Endothelial cell of umbilical vein (primary cell): ENCODE measurements around the gene SLC38A1. TPM values are rescaled to one million over a fixed set of nuclear protein-coding genes. Genes with fewer than 3 reads are reported as not detected.

Experiments used
- BruUV-seq: library from RNA; stranded (reverse); fragments of 400-500 nt; replicated peaks from 2 replicates; lab custom pipeline; 2021; lab: Mats Ljungman, UMichigan
- CTCF ChIA-PET: fragments of 300-600, 350-600 bp; sonication (Branson Sonifier 250); formaldehyde crosslinking; loops from one replicate; lab custom pipeline; 2021; ENCODE audit warnings: antibody characterized with exemption, inconsistent platforms; lab: Charles Lee
- POLR2A ChIA-PET: fragments of 300-600, 350-600 bp; sonication (Branson Sonifier 250); formaldehyde crosslinking; loops from one replicate; lab custom pipeline; 2021; ENCODE audit warnings: antibody characterized with exemption, inconsistent platforms; lab: Charles Lee
- DNase-seq: peaks from one replicate; pipeline ENCODE4 v3.0.0-alpha.2; 2011; ENCODE audit warnings: low read depth, low spot score
- FAIRE-seq: peaks from 2 replicates; lab custom pipeline; 2011; peaks lifted over from hg19 to GRCh38; lab: Jason Lieb, UNC
- H2AFZ ChIP-seq: 2 replicates; pipeline ENCODE4 v1.6.0; 2012; ENCODE audit warnings: low read depth, low read length, control low read depth, inconsistent platforms
- H3K27ac ChIP-seq: 2 replicates; pipeline ENCODE4 v1.5.1; 2011; ENCODE audit warnings: low read depth, mild to moderate bottlenecking, control low read depth, low read length, moderate library complexity; ENCODE audit not compliant: insufficient read depth
- H3K27me3 ChIP-seq, 2 experiments: 2 replicates each; pipeline versions ENCODE4 v1.6.0 to v1.6.1; 2011; ENCODE audit warnings: low read length in 2 of 2, mixed read lengths in 1 of 2; ENCODE audit not compliant: control insufficient read depth in 2 of 2, insufficient read depth in 2 of 2
- H3K36me3 ChIP-seq, 2 experiments: 2 replicates in 1 of 2; 3 replicates in 1 of 2; pipeline ENCODE4 v1.5.1; 2011; ENCODE audit warnings: low read length in 2 of 2, mild to moderate bottlenecking in 1 of 2, moderate library complexity in 1 of 2; ENCODE audit not compliant: control insufficient read depth in 2 of 2, insufficient read depth in 2 of 2; ENCODE audit errors: extremely low read depth in 1 of 2
- H3K4me1 ChIP-seq: 3 replicates; pipeline ENCODE4 v1.5.1; 2011; ENCODE audit warnings: mild to moderate bottlenecking, low read length; ENCODE audit not compliant: control insufficient read depth, insufficient read depth; ENCODE audit errors: extremely low read depth
- H3K4me2 ChIP-seq: 2 replicates; pipeline ENCODE4 v1.6.1; 2011; ENCODE audit warnings: low read length, control low read depth, mixed read lengths; ENCODE audit not compliant: insufficient read depth
- H3K4me3 ChIP-seq, 3 experiments: fragments of 200-600 bp in 1 of 3; sonication (generic), shearing (Covaris generic) in 1 of 3; replicated peaks in 1 of 3; 2 replicates each; pipeline ENCODE4 v1.5.1; 2011 to 2016; ENCODE audit warnings: control low read depth in 3 of 3, low read length in 3 of 3, mild to moderate bottlenecking in 2 of 3, inconsistent platforms in 1 of 3, low read depth in 1 of 3, moderate library complexity in 1 of 3; ENCODE audit not compliant: insufficient read depth in 1 of 3
- H3K79me2 ChIP-seq: 2 replicates; pipeline ENCODE4 v1.6.0; 2012; ENCODE audit warnings: low read length, inconsistent platforms; ENCODE audit not compliant: control insufficient read depth, insufficient read depth
- H3K9ac ChIP-seq: replicated peaks from 2 replicates; pipeline ENCODE3; 2011; ENCODE audit warnings: low read length, control low read depth; ENCODE audit not compliant: insufficient read depth; ENCODE audit errors: extremely low read depth
- H3K9me1 ChIP-seq: replicated peaks from 3 replicates; pipeline ENCODE4 v1.6.0; 2011; ENCODE audit warnings: mild to moderate bottlenecking, low read length; ENCODE audit not compliant: control insufficient read depth, insufficient read depth; ENCODE audit errors: extremely low read depth
- H3K9me3 ChIP-seq: replicated peaks from 2 replicates; pipeline ENCODE4 v1.5.1; 2012; ENCODE audit warnings: low read length, inconsistent platforms; ENCODE audit not compliant: control insufficient read depth, insufficient read depth
- H4K20me1 ChIP-seq: replicated peaks from 2 replicates; pipeline ENCODE3; 2011; ENCODE audit warnings: mild to moderate bottlenecking, low read length; ENCODE audit not compliant: control insufficient read depth, insufficient read depth; ENCODE audit errors: extremely low read depth
- EZH2 ChIP-seq: IDR thresholded peaks from 2 replicates; pipeline ENCODE4 v1.6.1; 2012; ENCODE audit warnings: borderline replicate concordance, low read depth, mild to moderate bottlenecking, moderate library complexity, low read length, inconsistent platforms; ENCODE audit not compliant: severe bottlenecking
- FOS ChIP-seq: IDR thresholded peaks from 2 replicates; pipeline ENCODE4 v1.6.1; 2011; ENCODE audit warnings: mild to moderate bottlenecking, low read length, moderate library complexity, borderline replicate concordance; ENCODE audit not compliant: insufficient read depth
- GATA2 ChIP-seq: IDR thresholded peaks from 2 replicates; pipeline ENCODE4 v1.7.0; 2011; ENCODE audit warnings: low read depth, mild to moderate bottlenecking, moderate library complexity, mixed read lengths, low read length; ENCODE audit not compliant: insufficient read length, insufficient read depth
- JUN ChIP-seq: IDR thresholded peaks from 2 replicates; pipeline ENCODE4 v1.6.1; 2011; ENCODE audit warnings: borderline replicate concordance, low read depth; ENCODE audit not compliant: insufficient read length, insufficient read depth
- MAX ChIP-seq: IDR thresholded peaks from 2 replicates; pipeline ENCODE4 v1.6.1; 2011; ENCODE audit not compliant: insufficient read depth, insufficient read length
- MYC ChIP-seq: IDR thresholded peaks from one replicate; pipeline ENCODE4 v1.6.1; 2011; ENCODE audit warnings: mild to moderate bottlenecking, low read depth, low read length
- POLR2A ChIP-seq: IDR thresholded peaks from 2 replicates; pipeline ENCODE4 v1.6.1; 2012; ENCODE audit warnings: low read depth, mild to moderate bottlenecking, control low read depth, low read length
- POLR2AphosphoS5 ChIP-seq: IDR thresholded peaks from 2 replicates; pipeline ENCODE4 v1.6.1; 2012; ENCODE audit warnings: low read depth, mild to moderate bottlenecking, control low read depth, low read length, moderate library complexity; ENCODE audit not compliant: insufficient read depth
- dilution Hi-C: fragments of 300-500 bp; cut with MboI; formaldehyde crosslinking; loops from one replicate; pipeline ENCODE4 v1.15.0; 2019; ENCODE audit warnings: low sequenced_read_pairs; ENCODE audit not compliant: extremely low pct_ligation_motif_present
- intact Hi-C: fragments of 100-400 bp; cut with micrococcal nuclease; formaldehyde crosslinking; loops from one replicate; pipeline ENCODE4 v1.10.0; 2022
- polyA plus RNA-seq, 4 experiments: library from polyadenylated mRNA; depleted of rRNA in 3 of 4; stranded (reverse) in 3 of 4; unstranded in 1 of 4; fragments of >200 nt; gene quantifications; 2 replicates each; pipeline versions ENCODE4 v1.2.1 to v1.2.3, GENCODE V29; 2011 to 2012; ENCODE audit warnings: missing spikeins in 1 of 4
- total RNA-seq: library from RNA; stranded (reverse); gene quantifications from 2 replicates; pipeline ENCODE4 v1.2.3, GENCODE V29; 2021
- TF ChIP-seq, protein P1 (sequence below), 2 donors: IDR thresholded peaks; 1 replicate in 1 of 2; 2 replicates in 1 of 2; pipeline ENCODE4 v1.5.1; 2011; ENCODE audit warnings: low read length in 2 of 2, mild to moderate bottlenecking in 2 of 2, moderate library complexity in 2 of 2, control low read depth in 1 of 2, inconsistent platforms in 1 of 2, low read depth in 1 of 2; ENCODE audit not compliant: insufficient read depth in 1 of 2; ENCODE audit errors: extremely low read depth in 1 of 2

SLC38A1 gene
- total and polyA plus RNA-seq, 2 donors (not counting 3 experiments of a cell fraction or from before 2014, with no cell fraction given) = 23.6 to 86.4 TPM

DNA sequence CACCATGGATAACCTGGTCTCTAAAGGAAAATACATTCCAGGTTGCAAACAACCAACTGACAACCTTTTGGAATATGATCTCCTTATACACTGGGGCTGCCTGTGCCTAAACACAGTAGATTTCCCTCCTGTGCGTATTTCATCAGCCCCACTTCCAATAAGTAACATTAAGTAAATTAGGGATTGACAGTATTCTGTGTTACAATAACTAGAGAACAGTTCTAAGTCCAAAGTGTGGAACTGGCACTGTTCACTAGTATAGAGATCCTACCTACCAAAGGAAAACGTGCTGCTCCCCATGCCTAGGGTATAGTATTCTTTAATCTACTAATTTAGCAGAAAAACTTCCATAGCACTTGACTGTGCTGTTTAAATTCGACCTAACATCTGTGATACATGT, 82.8 kb downstream of the SLC38A1 start:
- peaks cover 0 to 5% of the 10 kb centered on the region in 2 experiments for H3K36me3 ChIP-seq
- no peaks in the 10 kb centered on the region for H3K9me1 ChIP-seq
- no peaks in the 10 kb centered on the region for H3K27me3 ChIP-seq
- no TSS peak for BruUV-seq
- no peak overlapping the region for H3K27ac ChIP-seq
- H4K20me1 ChIP-seq = no peaks in the 10 kb centered on the region
- H3K4me1 ChIP-seq = no peaks in the 10 kb centered on the region
- H3K4me2 ChIP-seq = no peak overlapping the region
- ChIA-PET CTCF (interaction anchor here (1.2 kb wide), 1 partner anchor 18 kb away, joined by 3 read pairs; no protein-coding TSS in a partner anchor), POLR2A (no interaction called here)
- no peaks in the 10 kb centered on the region for H3K9me3 ChIP-seq
- TF ChIP-seq POLR2AphosphoS5 = no peak
- TF ChIP-seq, protein P1, sequence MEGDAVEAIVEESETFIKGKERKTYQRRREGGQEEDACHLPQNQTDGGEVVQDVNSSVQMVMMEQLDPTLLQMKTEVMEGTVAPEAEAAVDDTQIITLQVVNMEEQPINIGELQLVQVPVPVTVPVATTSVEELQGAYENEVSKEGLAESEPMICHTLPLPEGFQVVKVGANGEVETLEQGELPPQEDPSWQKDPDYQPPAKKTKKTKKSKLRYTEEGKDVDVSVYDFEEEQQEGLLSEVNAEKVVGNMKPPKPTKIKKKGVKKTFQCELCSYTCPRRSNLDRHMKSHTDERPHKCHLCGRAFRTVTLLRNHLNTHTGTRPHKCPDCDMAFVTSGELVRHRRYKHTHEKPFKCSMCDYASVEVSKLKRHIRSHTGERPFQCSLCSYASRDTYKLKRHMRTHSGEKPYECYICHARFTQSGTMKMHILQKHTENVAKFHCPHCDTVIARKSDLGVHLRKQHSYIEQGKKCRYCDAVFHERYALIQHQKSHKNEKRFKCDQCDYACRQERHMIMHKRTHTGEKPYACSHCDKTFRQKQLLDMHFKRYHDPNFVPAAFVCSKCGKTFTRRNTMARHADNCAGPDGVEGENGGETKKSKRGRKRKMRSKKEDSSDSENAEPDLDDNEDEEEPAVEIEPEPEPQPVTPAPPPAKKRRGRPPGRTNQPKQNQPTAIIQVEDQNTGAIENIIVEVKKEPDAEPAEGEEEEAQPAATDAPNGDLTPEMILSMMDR (IDR thresholded peaks at IDR 0.05; ENCODE audit: extremely low read depth in 1 of 2, insufficient read depth in 1 of 2, low read depth in 1 of 2, low read length in 2 of 2) = no peak
- no peak for TF ChIP-seq POLR2A
- TF ChIP-seq EZH2 = no peak
- no peak for TF ChIP-seq MYC
- no peak for TF ChIP-seq GATA2
- no peak for TF ChIP-seq JUN
- no peak for TF ChIP-seq MAX
- no peak for TF ChIP-seq FOS
- H3K4me3 ChIP-seq = no peak overlapping the region
- intact Hi-C loops = no loop called here
- FAIRE-seq (no peak), DNase-seq (no peak)
- no peak overlapping the region for H2AFZ ChIP-seq
- dilution Hi-C loops = no loop called here
- H3K79me2 ChIP-seq = no peaks in the 10 kb centered on the region
- no peak overlapping the region for H3K9ac ChIP-seq
